ENCODE results near the gene TFDP2. TPM values are rescaled to one million over a fixed set of nuclear protein-coding genes. Genes with fewer than 3 reads are reported as not detected.

The TFDP2 gene
- total and polyA plus RNA-seq, 2 of the 8 experiments (the other 6 are each of a cell fraction or from before 2014, with no cell fraction given) = 41.1 to 119 TPM

DNA sequence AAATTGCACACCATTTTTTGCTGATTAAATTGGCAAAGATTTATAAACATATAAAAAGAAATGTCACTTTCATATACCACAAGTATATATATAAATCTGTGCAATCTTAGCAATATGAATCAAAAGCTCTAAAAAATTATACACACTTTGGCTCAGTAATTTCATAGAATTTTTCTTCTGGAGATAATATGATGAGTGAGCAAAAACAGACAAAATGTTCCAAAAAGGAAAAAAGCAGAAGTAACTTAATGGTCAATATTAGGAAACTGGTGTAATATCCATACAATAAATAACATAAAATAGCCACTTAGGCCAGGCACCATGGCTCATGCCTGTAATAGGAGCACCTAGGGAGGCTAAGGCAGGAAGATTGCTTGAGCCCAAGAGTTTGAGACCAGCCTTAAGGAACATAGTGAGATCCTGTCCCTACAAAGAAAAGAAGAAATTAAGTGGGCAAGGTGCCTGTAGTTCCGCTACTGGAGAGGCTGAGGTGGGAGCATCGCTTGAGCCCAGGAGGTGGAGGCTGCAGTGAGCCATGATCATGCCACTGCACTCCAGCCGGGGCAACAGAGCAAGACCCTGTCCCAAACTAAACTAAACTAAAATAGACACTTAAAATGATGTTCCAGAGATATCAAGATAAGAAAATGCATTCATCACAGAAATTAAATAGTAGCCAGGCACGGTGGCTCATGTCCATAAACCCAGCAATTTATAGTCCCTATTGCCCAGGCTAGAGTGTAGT lies 52.1 kb downstream of the TFDP2 start:
- Histone ChIP-seq H2BK15ac (ENCODE audit: low read length) (no peak overlapping the region), H2BK20ac (ENCODE audit: low read length) (no peak overlapping the region), H2AK5ac (ENCODE audit: low read depth, low read length) (no peak overlapping the region), H3K27me3 (replicated peaks in 1 of 4; ENCODE audit: control insufficient read depth in 3 of 4, extremely low read depth in 1 of 4, insufficient read depth in 3 of 4, low read length in 3 of 4) (peaks cover 0 to 1% (median 0%) of the 10 kb centered on the region in 4 experiments; a peak in 1 of 7 replicates), H4K5ac (ENCODE audit: insufficient read length, low read depth, low read length) (no peak overlapping the region), H3K27ac (ENCODE audit: low read depth, low read length) (no peak overlapping the region), H3K4me3 (ENCODE audit: extremely low read depth in 1 of 4, insufficient read depth in 2 of 4, low read depth in 3 of 4, low read length in 4 of 4) (no peak overlapping the region), H3K4me2 (ENCODE audit: insufficient read depth in 1 of 2, low read depth in 2 of 2, low read length in 2 of 2) (no peak overlapping the region), H3K9ac (replicated peaks in 1 of 4; ENCODE audit: extremely low read depth in 1 of 4, low read depth in 3 of 4, low read length in 3 of 4) (no peak overlapping the region), H3K14ac (ENCODE audit: insufficient read length) (no peak overlapping the region), H3K4ac (replicated peaks; ENCODE audit: insufficient read length, low read depth, low read length) (no peak overlapping the region), H2BK12ac (ENCODE audit: low read depth, low read length) (no peak overlapping the region), H3K4me1 (replicated peaks in 1 of 4; ENCODE audit: control insufficient read depth in 3 of 4, insufficient read depth in 4 of 4, low read length in 3 of 4) (no peaks in the 10 kb centered on the region), H3K36me3 (ENCODE audit: control insufficient read depth in 2 of 4, insufficient read depth in 4 of 4, low read length in 3 of 4) (no peaks in the 10 kb centered on the region), H3K18ac (ENCODE audit: extremely low read depth, low read length) (no peak overlapping the region), H3K79me2 (ENCODE audit: control insufficient read depth in 1 of 2, insufficient read depth in 2 of 2, low read length in 2 of 2) (no peaks in the 10 kb centered on the region), H3K56ac (replicated peaks; ENCODE audit: insufficient read length, low read depth, low read length) (no peak overlapping the region), H3K9me3 (ENCODE audit: insufficient read depth in 2 of 2, low read depth in 1 of 2, low read length in 1 of 2) (no peaks in the 10 kb centered on the region), H2BK5ac (ENCODE audit: low read depth, low read length) (no peak overlapping the region), H2BK120ac (replicated peaks; ENCODE audit: low read depth, low read length) (no peak overlapping the region), H3K79me1 (ENCODE audit: low read depth, low read length) (no peaks in the 10 kb centered on the region), H3K23me2 (ENCODE audit: low read depth, low read length) (no peaks in the 10 kb centered on the region), H3K23ac (ENCODE audit: insufficient read length) (no peak overlapping the region), H2AFZ (ENCODE audit: low read length) (no peak overlapping the region), H4K91ac (replicated peaks; ENCODE audit: insufficient read length, low read length) (no peak overlapping the region), H4K8ac (ENCODE audit: extremely low read depth, insufficient read depth, low read length) (no peak overlapping the region; the same call in 1 of the 2 replicates), H4K20me1 (replicated peaks in 1 of 2; ENCODE audit: control insufficient read depth in 1 of 2, insufficient read depth in 2 of 2, low read length in 2 of 2) (no peaks in the 10 kb centered on the region)
- no peak for FAIRE-seq
- TF ChIP-seq EGR1 (IDR thresholded peaks at IDR 0.05; ENCODE audit: borderline replicate concordance, low read depth, low read length) = no peak
- 94% methylated on average over 4 of the region's 4 CpGs; no CpG with 5 or more reads in 1 of the 2 experiments for WGBS, 2 experiments (ENCODE audit: extremely low coverage in 1 of 2, insufficient coverage in 1 of 2, insufficient read length in 1 of 2, insufficient replicate concordance in 2 of 2, low coverage in 1 of 2, low lambda C conversion rate in 2 of 2, missing lambda C conversion rate in 1 of 2)
- no peak for DNase-seq (ENCODE audit: low read depth in 1 of 2, low spot score in 2 of 2)
- ChIA-PET CTCF (ENCODE audit: partially characterized antibody) (no interaction called here), POLR2A (ENCODE audit: partially characterized antibody) (no interaction called here)

All from H1 (cell line).